Muscle layer of duodenum (tissue), 2 donors: ENCODE measurements around the gene RAB37.

ENCODE experiments used
- H3K27ac ChIP-seq: one replicate; pipeline ENCODE4 v1.7.0; 2013; ENCODE audit warnings: mild to moderate bottlenecking, low read length
- H3K27me3 ChIP-seq: one replicate; pipeline ENCODE4 v1.7.0; 2013; ENCODE audit warnings: low read depth, mild to moderate bottlenecking, control low read depth, low read length
- H3K36me3 ChIP-seq, 2 donors: one replicate each; pipeline ENCODE4 v1.7.0; 2013; ENCODE audit warnings: low read length in 2 of 2, control low read depth in 1 of 2, mild to moderate bottlenecking in 1 of 2; ENCODE audit not compliant: insufficient read depth in 2 of 2, control insufficient read depth in 1 of 2
- H3K4me1 ChIP-seq, 2 donors: one replicate each; pipeline ENCODE4 v1.7.0; 2013; ENCODE audit warnings: low read length in 2 of 2, mild to moderate bottlenecking in 2 of 2, control low read depth in 1 of 2, moderate library complexity in 1 of 2; ENCODE audit not compliant: insufficient read depth in 2 of 2, control insufficient read depth in 1 of 2
- H3K4me3 ChIP-seq, 2 donors: one replicate each; pipeline ENCODE4 v1.7.0; 2013; ENCODE audit warnings: low read length in 2 of 2, low read depth in 1 of 2, mild to moderate bottlenecking in 1 of 2
- H3K9me3 ChIP-seq, 2 donors: one replicate each; pipeline ENCODE4 v1.7.0; 2013; ENCODE audit warnings: low read length in 2 of 2, control low read depth in 1 of 2, mild to moderate bottlenecking in 1 of 2; ENCODE audit not compliant: control insufficient read depth in 1 of 2
- donor health status: healthy.

The RAB37 gene

DNA sequence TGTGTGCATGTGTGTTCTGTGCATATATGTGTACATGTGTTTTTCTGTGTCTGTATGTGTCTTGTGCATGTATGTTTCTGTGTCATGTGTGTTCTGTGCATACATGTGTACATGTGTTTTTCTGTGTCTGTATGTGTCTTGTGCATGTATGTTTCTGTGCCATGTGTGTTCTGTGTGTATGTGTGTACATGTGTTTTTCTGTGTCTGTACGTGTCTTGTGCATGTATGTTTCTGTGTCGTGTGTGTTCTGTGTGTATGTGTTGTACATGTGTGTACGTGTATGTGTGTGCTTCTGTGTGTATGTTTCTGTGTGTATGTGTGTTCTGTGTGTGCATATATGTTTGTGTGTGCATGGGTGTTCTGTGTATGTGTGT is 8.4 kb upstream of the RAB37 start:
- no peaks in the 10 kb centered on the region for H3K36me3 ChIP-seq
- H3K4me3 ChIP-seq = no peak overlapping the region
- H3K4me1 ChIP-seq = no peaks in the 10 kb centered on the region
- H3K27me3 ChIP-seq = no peaks in the 10 kb centered on the region
- no peaks in the 10 kb centered on the region for H3K9me3 ChIP-seq
- no peak overlapping the region for H3K27ac ChIP-seq

DNA sequence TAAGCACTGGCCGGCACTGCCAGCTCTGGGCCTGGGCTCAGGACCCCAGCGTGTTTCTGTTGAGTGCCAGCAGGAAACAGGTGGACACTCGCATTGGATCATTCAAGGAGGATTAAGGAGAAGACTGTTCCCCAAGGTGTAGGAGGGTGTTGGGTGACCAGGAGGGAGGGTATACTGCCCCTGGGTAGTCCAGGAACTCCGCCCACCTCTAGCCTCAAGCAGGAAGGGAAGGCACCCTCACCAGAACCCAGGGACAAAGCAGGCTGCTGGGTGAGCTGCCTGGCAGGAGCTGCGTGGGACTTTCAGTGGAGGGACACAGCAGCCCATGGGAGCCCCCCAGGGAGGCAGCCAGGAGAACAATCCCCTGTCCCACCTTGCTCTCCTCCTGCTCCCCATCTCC is 7.7 kb upstream of the RAB37 start:
- H3K36me3 ChIP-seq = no peaks in the 10 kb centered on the region
- H3K4me1 ChIP-seq = no peaks in the 10 kb centered on the region
- no peaks in the 10 kb centered on the region for H3K9me3 ChIP-seq
- H3K27ac ChIP-seq = no peak overlapping the region
- H3K27me3 ChIP-seq = no peaks in the 10 kb centered on the region
- H3K4me3 ChIP-seq = no peak overlapping the region

DNA sequence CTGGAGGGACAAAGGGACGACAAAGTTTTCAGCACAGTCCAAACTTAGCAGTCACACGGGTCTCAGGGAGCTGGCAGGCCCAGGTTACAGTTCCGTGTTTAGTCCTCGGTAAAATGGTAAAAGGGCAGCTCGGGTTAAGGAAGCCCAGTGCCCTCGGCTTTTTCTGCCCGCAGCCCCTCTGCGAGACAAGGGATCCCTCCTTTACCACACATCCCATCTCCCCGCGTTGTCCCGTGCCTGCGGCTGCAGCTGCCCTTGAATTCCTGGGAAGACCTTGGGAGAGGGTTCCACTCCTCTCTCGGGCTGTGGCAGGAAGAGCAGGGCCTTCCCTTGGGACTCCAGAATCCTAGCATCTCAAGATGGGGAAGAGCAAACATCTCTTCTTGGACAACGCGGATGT is 7.2 kb upstream of the RAB37 start:
- H3K27ac ChIP-seq = no peak overlapping the region
- no peaks in the 10 kb centered on the region for H3K27me3 ChIP-seq
- no peaks in the 10 kb centered on the region for H3K9me3 ChIP-seq
- H3K4me1 ChIP-seq = no peaks in the 10 kb centered on the region
- no peaks in the 10 kb centered on the region for H3K36me3 ChIP-seq
- H3K4me3 ChIP-seq = no peak overlapping the region

DNA sequence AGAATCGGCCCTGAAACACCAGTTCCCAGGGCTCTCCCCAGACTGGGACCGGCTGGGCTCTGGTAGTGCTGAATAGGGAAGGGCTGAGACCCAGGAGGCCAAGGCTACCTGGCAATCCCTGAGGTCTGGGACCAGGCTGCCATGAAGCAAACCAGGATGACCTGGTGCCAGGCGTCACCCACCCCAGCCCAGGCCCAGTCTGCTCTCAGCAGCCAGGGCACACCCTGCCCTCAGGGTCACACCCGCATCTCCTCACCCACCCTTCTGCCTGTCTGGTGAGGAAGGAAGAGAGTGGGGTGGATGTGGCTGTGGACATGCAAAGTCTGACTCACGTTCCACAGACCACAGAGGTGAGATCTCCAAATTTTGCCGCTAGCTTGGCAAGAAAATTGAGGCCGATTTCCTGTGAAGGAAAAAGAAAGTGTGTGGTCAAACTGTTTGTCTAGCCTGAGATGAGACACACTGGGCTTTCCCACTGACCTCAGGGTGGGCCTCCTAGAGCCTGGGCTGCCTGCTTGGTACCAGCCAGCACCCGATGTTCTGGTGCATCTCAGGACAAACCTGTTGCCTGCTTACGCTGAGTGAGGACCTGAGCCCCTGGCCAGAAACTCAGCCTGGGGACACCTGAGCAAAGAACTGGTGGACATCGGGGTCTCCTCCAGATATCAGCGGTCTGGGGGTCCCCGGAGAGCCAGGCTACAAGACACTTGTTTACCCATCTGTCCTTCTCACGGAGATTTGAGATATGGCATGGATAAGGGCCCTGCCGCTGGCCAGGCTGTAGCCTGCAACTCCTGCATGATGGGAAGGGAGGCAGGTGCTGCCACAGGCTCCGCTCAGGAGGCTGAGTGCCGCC is 6.3 kb upstream of the RAB37 start:
- Histone ChIP-seq H3K27me3 (no peaks in the 10 kb centered on the region), H3K27ac (no peak overlapping the region), H3K4me3 (no peak overlapping the region), H3K9me3 (no peaks in the 10 kb centered on the region), H3K4me1 (no peaks in the 10 kb centered on the region), H3K36me3 (no peaks in the 10 kb centered on the region)

DNA sequence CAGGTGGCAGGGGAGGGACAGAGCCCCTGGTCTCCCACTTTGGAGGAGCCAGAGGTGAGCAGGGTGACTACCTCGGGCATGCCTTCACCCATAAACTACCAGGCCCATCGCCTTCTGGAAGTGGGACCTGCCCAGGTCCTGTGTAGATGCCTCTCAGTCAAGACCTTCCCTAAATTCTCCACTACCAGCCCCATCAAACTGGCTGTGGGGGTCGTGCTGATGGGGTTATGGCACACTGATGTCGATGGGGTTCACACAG is 5.8 kb upstream of the RAB37 start:
- H3K27me3 ChIP-seq = no peaks in the 10 kb centered on the region
- peaks cover 0 to under 1% of the 10 kb centered on the region in 2 donors for H3K4me1 ChIP-seq
- H3K4me3 ChIP-seq = no peak overlapping the region
- no peak overlapping the region for H3K27ac ChIP-seq
- H3K9me3 ChIP-seq = no peaks in the 10 kb centered on the region
- H3K36me3 ChIP-seq = no peaks in the 10 kb centered on the region

DNA sequence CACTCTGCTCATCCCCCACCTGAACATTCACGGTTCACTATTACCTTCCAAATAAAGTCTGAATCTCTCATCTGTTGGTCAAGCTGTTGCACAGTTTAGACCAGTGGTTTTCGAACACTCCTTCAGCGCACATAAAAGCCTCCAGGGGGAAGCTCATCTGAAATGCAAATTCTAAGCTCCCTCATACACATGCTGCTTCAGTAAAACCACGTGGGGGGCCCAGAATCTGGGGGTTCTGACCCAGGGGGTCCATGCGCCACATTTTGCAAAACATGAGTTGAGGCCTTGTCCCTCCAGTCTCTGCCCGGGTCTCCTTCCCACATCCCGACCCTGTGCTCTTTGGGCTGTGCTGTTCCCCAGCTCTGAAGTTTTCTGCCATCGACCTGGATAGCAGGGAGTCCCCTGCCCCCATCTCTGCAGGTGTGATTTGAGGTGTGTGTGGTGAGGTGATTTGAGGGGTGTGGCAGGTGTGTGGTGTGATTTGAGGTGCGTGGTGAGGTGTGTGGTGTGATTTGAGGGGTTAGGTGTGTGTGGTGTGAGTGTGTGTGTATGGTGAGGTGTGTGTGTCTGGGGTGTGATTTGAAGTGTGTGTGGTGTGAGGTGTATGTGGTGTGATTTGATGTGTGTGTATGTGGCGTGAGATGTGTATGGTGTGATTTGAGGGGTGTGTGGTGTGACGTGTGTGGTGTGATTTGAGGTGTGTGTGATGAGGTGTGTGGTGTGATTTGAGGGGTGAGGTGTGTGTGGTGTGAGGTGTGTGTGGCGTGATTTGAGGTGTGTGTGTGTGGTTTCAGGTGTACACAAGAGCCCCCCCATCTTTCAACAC is 4.8 kb upstream of the RAB37 start:
- no peak overlapping the region for H3K27ac ChIP-seq
- H3K27me3 ChIP-seq = no peaks in the 10 kb centered on the region

DNA sequence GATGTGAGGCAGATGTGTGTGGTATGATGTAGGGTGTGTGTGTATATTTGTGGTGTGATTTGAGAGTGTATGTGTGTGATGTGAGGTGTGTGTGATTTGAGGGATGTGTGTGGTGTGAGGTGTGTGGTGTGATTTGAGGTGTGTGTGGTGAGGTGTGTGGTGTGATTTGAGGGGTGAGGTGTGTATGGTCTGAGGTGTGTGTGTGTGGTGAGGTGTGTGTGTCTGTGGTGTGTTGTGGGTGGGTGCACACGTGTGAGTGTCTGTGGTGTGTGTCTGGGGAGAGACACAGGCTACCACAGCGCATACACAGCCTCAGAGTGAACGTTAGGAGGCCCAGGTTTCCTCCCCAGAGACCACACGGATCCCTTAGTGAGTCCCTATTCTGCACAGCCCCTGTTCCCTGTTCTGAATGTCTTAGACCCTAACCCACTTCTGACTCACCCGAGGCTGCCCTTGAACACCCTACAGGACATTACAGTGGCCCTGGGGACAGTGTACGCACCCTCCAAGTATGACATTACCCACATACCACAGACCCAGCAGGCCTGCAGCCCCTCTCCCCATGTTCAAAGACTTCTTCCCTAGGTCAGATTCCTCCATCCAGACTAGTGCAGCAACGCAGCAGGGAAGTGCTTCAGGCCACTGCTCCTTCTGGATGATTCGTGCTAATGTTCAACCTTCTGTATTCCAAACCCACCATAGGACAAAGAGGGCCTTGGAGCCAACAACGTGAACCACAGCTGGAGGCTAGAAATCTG is 3.5 kb upstream of the RAB37 start:
- no peak overlapping the region for H3K27ac ChIP-seq
- H3K9me3 ChIP-seq = no peaks in the 10 kb centered on the region
- peaks cover 10 to 23% of the 10 kb centered on the region in 2 donors for H3K4me1 ChIP-seq
- H3K36me3 ChIP-seq = no peaks in the 10 kb centered on the region
- H3K27me3 ChIP-seq = peaks cover 9% of the 10 kb centered on the region
- no peak overlapping the region for H3K4me3 ChIP-seq

More for the DNA sequence above, 4.8 kb upstream of the RAB37 start:
- H3K4me1 ChIP-seq = peaks cover 0 to 10% of the 10 kb centered on the region in 2 donors
- no peaks in the 10 kb centered on the region for H3K9me3 ChIP-seq
- no peak overlapping the region for H3K4me3 ChIP-seq
- no peaks in the 10 kb centered on the region for H3K36me3 ChIP-seq

DNA sequence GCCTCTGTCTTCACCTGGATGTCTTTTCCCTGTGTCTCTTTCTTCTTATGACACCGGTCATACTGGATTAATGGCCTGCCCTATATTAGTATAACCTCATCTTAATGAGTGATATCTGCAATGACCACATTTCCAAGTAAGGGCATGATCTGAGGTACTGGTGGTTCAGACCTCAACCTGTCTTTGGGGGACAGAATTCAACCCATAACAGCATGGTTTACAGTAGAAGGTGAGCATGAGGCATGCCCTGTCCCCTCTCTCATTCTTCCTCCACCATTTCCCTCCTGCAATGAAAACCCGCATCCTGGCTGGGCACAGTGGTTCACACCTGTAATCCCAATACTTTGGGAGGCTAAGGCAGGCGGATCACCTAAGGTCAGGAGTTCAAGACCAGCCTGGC is 2.8 kb upstream of the RAB37 start:
- Histone ChIP-seq H3K36me3 (no peaks in the 10 kb centered on the region), H3K4me3 (no peak overlapping the region), H3K4me1 (peaks cover 10 to 24% of the 10 kb centered on the region in 2 donors), H3K9me3 (no peaks in the 10 kb centered on the region), H3K27me3 (peaks cover 16% of the 10 kb centered on the region), H3K27ac (no peak overlapping the region)

DNA sequence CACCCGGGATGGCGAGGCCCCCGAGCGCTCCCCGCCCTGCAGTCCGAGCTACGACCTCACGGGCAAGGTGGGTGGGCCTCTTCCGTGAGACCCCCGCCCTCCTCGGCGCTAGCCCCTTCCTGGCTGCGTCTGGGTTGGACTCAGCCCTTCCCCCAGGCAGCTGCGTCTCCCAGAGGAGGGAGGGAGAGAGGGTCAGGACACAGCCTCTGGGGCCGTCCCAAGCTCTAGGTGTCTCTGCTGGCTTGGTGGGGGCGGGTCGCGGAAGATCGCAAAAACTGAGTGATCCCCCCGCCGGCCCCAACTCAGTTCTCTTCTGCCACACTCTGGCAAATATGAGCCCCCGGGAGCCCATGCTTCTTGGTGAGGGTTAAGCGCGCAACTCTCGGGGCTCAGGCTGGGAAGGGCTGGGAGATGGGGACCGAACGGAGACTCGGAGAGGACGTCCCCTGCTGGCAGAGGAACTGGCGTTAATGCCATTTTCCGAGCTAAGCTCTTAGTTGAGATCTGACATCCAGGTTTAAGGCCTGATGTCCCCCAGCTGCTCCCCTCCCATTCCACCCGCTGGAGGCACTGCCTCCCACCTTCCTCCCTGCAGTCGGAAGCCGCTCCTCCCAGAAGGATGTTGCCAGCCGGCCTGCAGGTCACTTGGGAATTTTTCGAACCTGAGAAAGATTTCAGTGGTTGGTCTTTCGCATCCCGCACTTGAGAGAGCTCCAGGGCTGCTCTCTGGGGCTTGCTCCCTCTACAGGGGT is 419 bp downstream of the RAB37 start:
- Histone ChIP-seq H3K4me3 (peak overlapping the region; percentile 9 to 54), H3K4me1 (peaks cover 10 to 24% of the 10 kb centered on the region in 2 donors), H3K36me3 (no peaks in the 10 kb centered on the region), H3K9me3 (no peaks in the 10 kb centered on the region), H3K27me3 (peaks cover 25% of the 10 kb centered on the region), H3K27ac (no peak overlapping the region)

DNA sequence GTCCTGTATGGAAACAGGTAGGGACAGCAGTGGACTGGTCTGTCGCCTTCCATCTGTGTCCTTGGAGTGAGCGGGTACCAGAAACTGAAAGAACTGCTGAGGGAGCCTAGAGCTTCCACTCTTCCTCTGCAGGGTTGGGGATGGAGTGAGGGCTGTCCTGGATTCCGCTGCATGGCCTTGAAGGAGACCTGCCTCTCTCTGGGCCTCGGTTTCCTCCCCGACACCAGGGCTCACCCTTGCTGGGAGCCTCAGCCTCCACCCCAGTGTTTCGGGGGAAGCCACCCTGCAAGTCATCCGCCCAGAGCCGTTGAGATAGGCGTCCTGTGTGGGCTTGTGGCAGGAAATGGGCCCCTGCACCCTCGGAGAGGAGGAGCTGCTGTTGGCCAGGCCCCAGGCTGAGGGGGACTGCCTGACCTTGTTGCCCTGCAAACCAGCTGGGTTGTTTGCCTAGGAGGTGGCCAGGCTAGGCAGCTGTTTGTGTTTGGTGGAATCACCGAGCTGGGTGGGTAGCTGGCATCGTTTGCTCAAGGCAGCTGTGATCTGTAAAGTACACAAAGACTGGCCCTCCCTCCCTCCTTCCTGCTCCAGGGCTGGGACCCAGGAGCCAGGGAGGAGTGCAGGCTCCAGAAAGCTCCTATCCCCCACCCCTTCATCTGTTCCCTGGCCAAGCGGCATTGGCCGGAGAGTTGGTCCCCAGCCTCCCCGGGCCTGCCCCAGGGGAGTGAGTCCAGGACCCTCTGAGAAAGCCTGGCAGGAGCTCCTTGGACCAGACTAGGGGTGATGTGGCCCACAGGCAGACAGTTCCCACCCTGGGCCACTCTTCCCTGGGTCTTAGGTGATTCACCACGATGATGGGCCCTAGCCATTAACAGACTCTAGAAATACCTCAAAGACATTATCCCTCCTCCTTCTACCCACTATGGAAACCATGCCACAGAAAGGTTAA is 1.3 kb downstream of the RAB37 start:
- H3K9me3 ChIP-seq = no peaks in the 10 kb centered on the region
- H3K27me3 ChIP-seq = peaks cover 25% of the 10 kb centered on the region
- H3K36me3 ChIP-seq = no peaks in the 10 kb centered on the region
- no peak overlapping the region for H3K27ac ChIP-seq
- peaks cover 10 to 29% of the 10 kb centered on the region in 2 donors for H3K4me1 ChIP-seq
- H3K4me3 ChIP-seq = peak overlapping the region; percentile 9 to 54
